Measurements from ENCODE around the gene METTL13. TPM values are rescaled to one million over a fixed set of nuclear protein-coding genes. Genes with fewer than 3 reads are reported as not detected.

METTL13 gene
- total and polyA plus RNA-seq, 8 donors, result 5.2 to 16.6 (median 9.9) TPM

DNA sequence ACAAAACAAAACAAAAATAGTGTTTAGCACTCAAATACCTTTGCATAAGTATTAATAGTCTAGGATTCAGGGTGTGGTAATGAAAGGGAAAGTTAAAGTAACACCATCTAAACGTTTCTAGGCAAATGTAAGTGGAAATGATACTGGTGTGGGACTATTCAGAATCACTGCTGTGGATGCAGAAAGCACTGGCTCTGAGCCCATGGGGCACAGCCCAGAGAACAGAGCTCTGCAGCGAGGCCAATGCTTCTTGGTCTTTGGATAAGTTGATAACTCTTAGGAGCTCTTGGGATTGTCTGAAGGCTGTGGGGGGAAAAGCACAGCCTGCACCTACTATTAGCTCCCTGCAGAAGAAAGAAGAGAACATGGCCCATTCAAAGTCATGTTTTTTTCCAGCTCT lies 38.5 kb downstream of the METTL13 start:
- no peaks in the 10 kb centered on the region for H3K36me3 ChIP-seq
- no peak for DNase-seq
- no peak overlapping the region for H3K4me3 ChIP-seq
- ATAC-seq, result no peak
- intact Hi-C loops (cut with DNase I), result no loop called here
- H3K27ac ChIP-seq, result no peak overlapping the region
- no peak for FAIRE-seq
- WGBS, 2 donors, result 53 to 55% methylated on average over 2 of the region's 2 CpGs
- H3K27me3 ChIP-seq, result no peaks in the 10 kb centered on the region
- no peak for TF ChIP-seq CTCF (IDR thresholded peaks at IDR 0.05)
- no peaks in the 10 kb centered on the region for H3K4me1 ChIP-seq
- no peaks in the 10 kb centered on the region for H3K9me3 ChIP-seq

GRCh38 chr1:171826973-171827372 lies 45.5 kb downstream of the METTL13 start:
- 77 to 95% methylated on average over 1 of the region's 1 CpG for WGBS, 2 donors
- Histone ChIP-seq H3K36me3 (no peaks in the 10 kb centered on the region), H3K27me3 (no peaks in the 10 kb centered on the region), H3K4me1 (no peaks in the 10 kb centered on the region), H3K9me3 (no peaks in the 10 kb centered on the region), H3K27ac (no peak overlapping the region), H3K4me3 (no peak overlapping the region)
- ATAC-seq (no peak), DNase-seq (no peak), FAIRE-seq (no peak)
- TF ChIP-seq CTCF (IDR thresholded peaks at IDR 0.05), result no peak
- intact Hi-C loops (cut with DNase I), result no loop called here

- DNase-seq (no peak), FAIRE-seq (no peak), ATAC-seq (no peak)
- H3K27me3 ChIP-seq, result no peaks in the 10 kb centered on the region
- no peaks in the 10 kb centered on the region for H3K9me3 ChIP-seq
- no peaks in the 10 kb centered on the region for H3K4me1 ChIP-seq
- no peak for TF ChIP-seq CTCF (IDR thresholded peaks at IDR 0.05)
- intact Hi-C loops (cut with DNase I), result no loop called here
- 91 to 93% methylated on average over 11 of the region's 11 CpGs for WGBS, 2 donors
- no peaks in the 10 kb centered on the region for H3K36me3 ChIP-seq
- no peak overlapping the region for H3K27ac ChIP-seq
- no peak overlapping the region for H3K4me3 ChIP-seq
Observed at GRCh38 chr1:171828794-171829193, 47.3 kb downstream of the METTL13 start.

DNA sequence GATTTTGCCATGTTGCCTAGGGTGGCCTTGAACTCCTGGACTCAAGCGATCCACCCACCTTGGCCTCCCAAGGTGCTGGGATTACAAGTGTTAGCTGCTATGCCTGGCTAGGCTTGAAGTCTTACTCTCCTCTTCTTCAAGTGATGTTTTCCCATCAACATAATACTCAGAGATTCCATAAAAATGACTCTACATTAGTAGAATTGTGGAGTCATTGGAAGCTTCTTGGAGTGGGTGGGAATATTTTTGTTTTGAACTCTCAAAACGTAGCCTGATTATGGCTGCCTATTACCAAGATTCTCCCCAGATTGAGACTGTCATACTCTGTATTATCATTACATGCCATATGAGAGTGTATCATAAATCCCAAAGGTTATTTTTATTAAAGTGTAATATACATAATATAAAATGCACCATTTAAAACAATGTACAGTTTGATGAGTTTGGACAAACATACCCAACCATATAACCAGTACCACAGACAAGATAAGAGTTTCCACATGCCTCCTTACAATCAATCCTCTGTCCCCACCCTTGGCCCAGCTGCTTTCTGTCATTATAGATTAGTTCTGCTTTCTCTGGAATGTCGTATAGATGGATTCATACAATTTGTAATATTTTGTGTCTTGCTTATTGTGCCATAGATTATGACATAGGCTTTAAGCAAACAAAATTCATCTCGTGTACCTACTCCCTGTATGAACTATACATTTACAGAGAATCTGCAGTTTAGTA lies 51.8 kb downstream of the METTL13 start:
- Histone ChIP-seq H3K4me1 (no peaks in the 10 kb centered on the region), H3K27ac (no peak overlapping the region), H3K4me3 (no peak overlapping the region), H3K9me3 (no peaks in the 10 kb centered on the region), H3K27me3 (no peaks in the 10 kb centered on the region), H3K36me3 (no peaks in the 10 kb centered on the region)
- FAIRE-seq (no peak), DNase-seq (no peak), ATAC-seq (no peak)
- TF ChIP-seq CTCF (IDR thresholded peaks at IDR 0.05), result no peak
- WGBS, 2 donors, result 81 to 88% methylated on average over 4 of the region's 4 CpGs
- intact Hi-C loops (cut with DNase I), result loop anchor here in 1 of 3 donors (10.0 kb wide), 1 partner anchor 62 kb away; no protein-coding TSS in a partner anchor

DNA sequence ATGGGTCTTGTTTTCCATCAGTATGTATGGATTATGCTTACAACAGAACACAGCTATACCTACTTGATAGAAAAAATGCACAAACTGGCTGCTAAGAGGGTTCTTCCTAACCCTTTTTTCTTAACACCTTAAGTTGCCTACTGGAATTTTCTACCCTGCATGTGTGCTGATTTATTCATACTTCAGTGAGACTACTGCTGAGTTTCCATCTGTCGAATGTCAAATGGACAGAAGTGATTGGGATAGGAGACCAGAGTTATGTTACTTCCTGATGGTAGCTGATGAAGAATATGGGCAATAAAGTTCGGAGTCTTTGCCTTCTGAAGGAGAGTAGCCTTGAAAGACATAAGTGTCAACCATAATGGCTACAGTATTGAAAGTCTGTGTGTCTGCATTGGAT lies 53.4 kb downstream of the METTL13 start:
- Histone ChIP-seq H3K36me3 (no peaks in the 10 kb centered on the region), H3K27ac (no peak overlapping the region), H3K4me1 (no peaks in the 10 kb centered on the region), H3K27me3 (no peaks in the 10 kb centered on the region), H3K9me3 (no peaks in the 10 kb centered on the region), H3K4me3 (no peak overlapping the region)
- WGBS, 2 donors, result 79 to 80% methylated on average over 2 of the region's 2 CpGs
- intact Hi-C loops (cut with DNase I), result loop anchor here in 1 of 3 donors (10.0 kb wide), 1 partner anchor 60 kb away; no protein-coding TSS in a partner anchor
- TF ChIP-seq CTCF (IDR thresholded peaks at IDR 0.05), result no peak
- no peak for ATAC-seq
- no peak for DNase-seq
- FAIRE-seq, result no peak

Measured in pancreas (tissue), 10 donors.